CD14-positive monocyte (primary cell): Measurements from ENCODE around the gene GPC1. TPM values are rescaled to one million over a fixed set of nuclear protein-coding genes. Genes with fewer than 3 reads are reported as not detected.
"Not testable (repeated sequence)": the region's sequence is repeated elsewhere in the genome, so short reads cannot be mapped to it uniquely, and the experiment has no call there.

Experiments used
- DNase-seq, 3 donors: peaks; one replicate each; pipeline ENCODE4 v3.0.0-alpha.2; 2011 to 2022
- H2AFZ ChIP-seq: 2 replicates; pipeline ENCODE4 v1.6.0; 2012; ENCODE audit warnings: mild to moderate bottlenecking, low read depth, low read length, inconsistent platforms; ENCODE audit not compliant: insufficient read depth, poor library complexity, severe bottlenecking
- H3K27ac ChIP-seq, 2 donors: 1 replicate in 1 of 2; 2 replicates in 1 of 2; pipeline ENCODE4 v1.5.1; 2012 to 2013; ENCODE audit warnings: low read length in 2 of 2, control low read depth in 1 of 2, inconsistent platforms in 1 of 2, low read depth in 1 of 2, mild to moderate bottlenecking in 1 of 2
- H3K27me3 ChIP-seq, 2 donors: one replicate each; pipeline versions ENCODE4 v1.6.0 to v1.6.1; 2011 to 2013; ENCODE audit warnings: low read length in 2 of 2; ENCODE audit not compliant: control insufficient read depth in 2 of 2, insufficient read depth in 2 of 2
- H3K36me3 ChIP-seq, 2 donors: replicated peaks in 1 of 2; 1 replicate in 1 of 2; 2 replicates in 1 of 2; pipeline versions ENCODE4 v1.5.1 to v1.6.1; 2012 to 2013; ENCODE audit warnings: low read length in 2 of 2, control low read depth in 1 of 2, inconsistent platforms in 1 of 2, mild to moderate bottlenecking in 1 of 2; ENCODE audit not compliant: insufficient read depth in 2 of 2, control insufficient read depth in 1 of 2
- H3K4me1 ChIP-seq, 2 donors: 1 replicate in 1 of 2; 2 replicates in 1 of 2; pipeline versions ENCODE4 v1.5.1 to v1.6.1; 2012 to 2013; ENCODE audit warnings: low read length in 2 of 2, control low read depth in 1 of 2, inconsistent platforms in 1 of 2, mild to moderate bottlenecking in 1 of 2, moderate library complexity in 1 of 2; ENCODE audit not compliant: insufficient read depth in 2 of 2, control insufficient read depth in 1 of 2
- H3K4me2 ChIP-seq: replicated peaks from 2 replicates; pipeline ENCODE3; 2012; ENCODE audit warnings: low read length, moderate library complexity, mild to moderate bottlenecking; ENCODE audit not compliant: poor library complexity, severe bottlenecking; ENCODE audit errors: extremely low read depth
- H3K4me3 ChIP-seq, 3 experiments: fragments of 200-600 bp in 1 of 3; sonication (generic) in 1 of 3; replicated peaks in 1 of 3; 1 replicate in 2 of 3; 2 replicates in 1 of 3; pipeline ENCODE4 v1.5.1; 2011 to 2013; ENCODE audit warnings: low read length in 3 of 3, mild to moderate bottlenecking in 3 of 3, control low read depth in 2 of 3, low read depth in 2 of 3, inconsistent platforms in 1 of 3, moderate library complexity in 1 of 3
- H3K79me2 ChIP-seq: 2 replicates; pipeline ENCODE4 v1.6.0; 2012; ENCODE audit warnings: mild to moderate bottlenecking, control low read depth, inconsistent platforms, low read length, moderate library complexity; ENCODE audit not compliant: insufficient read depth
- H3K9ac ChIP-seq: 2 replicates; pipeline ENCODE4 v1.6.0; 2017; ENCODE audit warnings: low read length, mild to moderate bottlenecking; ENCODE audit not compliant: insufficient read depth, poor library complexity, severe bottlenecking
- H3K9me3 ChIP-seq, 2 donors: replicated peaks in 1 of 2; 1 replicate in 1 of 2; 2 replicates in 1 of 2; pipeline versions ENCODE4 v1.5.1 to v1.6.1; 2012 to 2013; ENCODE audit warnings: low read length in 2 of 2, control low read depth in 1 of 2; ENCODE audit not compliant: control insufficient read depth in 1 of 2, insufficient read depth in 1 of 2
- H4K20me1 ChIP-seq: 2 replicates; pipeline ENCODE4 v1.6.0; 2012; ENCODE audit warnings: mild to moderate bottlenecking, low read length, control low read depth, moderate library complexity; ENCODE audit not compliant: insufficient read depth
- H3K27ac Mint-ChIP-seq, 7 donors: one replicate each; pipeline ENCODE4 v1.8.0; 2020; ENCODE audit warnings: mild to moderate bottlenecking in 7 of 7, mixed read lengths in 7 of 7, moderate library complexity in 6 of 7, inconsistent platforms in 2 of 7
- H3K27me3 Mint-ChIP-seq, 3 donors: one replicate each; pipeline ENCODE4 v1.8.0; 2021 to 2022; ENCODE audit warnings: low read depth in 3 of 3, mild to moderate bottlenecking in 3 of 3, mixed read lengths in 3 of 3, moderate library complexity in 3 of 3, inconsistent platforms in 1 of 3
- H3K36me3 Mint-ChIP-seq, 2 donors: one replicate each; pipeline ENCODE4 v1.8.0; 2020; ENCODE audit warnings: mixed read lengths in 2 of 2, inconsistent platforms in 1 of 2, mild to moderate bottlenecking in 1 of 2
- H3K4me1 Mint-ChIP-seq: one replicate; pipeline ENCODE4 v1.8.0; 2020; ENCODE audit warnings: mild to moderate bottlenecking, mixed read lengths
- H3K4me3 Mint-ChIP-seq, 2 donors: one replicate each; pipeline ENCODE4 v1.8.0; 2020; ENCODE audit warnings: mild to moderate bottlenecking in 2 of 2, mixed read lengths in 2 of 2, moderate library complexity in 1 of 2
- H3K9me3 Mint-ChIP-seq, 7 donors: one replicate each; pipeline ENCODE4 v1.8.0; 2020 to 2022; ENCODE audit warnings: mixed read lengths in 7 of 7, mild to moderate bottlenecking in 6 of 7, moderate library complexity in 6 of 7, inconsistent platforms in 2 of 7
- CTCF ChIP-seq: fragments of 200-600 bp; IDR thresholded peaks from one replicate; pipeline ENCODE4 v1.8.0; 2022; ENCODE audit warnings: antibody characterized with exemption, mild to moderate bottlenecking
- WGBS: methylation state at CpG from one replicate; pipeline ENCODE4 v1.1.5; 2013; ENCODE audit warnings: missing lambda C conversion rate; ENCODE audit not compliant: insufficient coverage; 5-methylcytosine and 5-hydroxymethylcytosine counted together
- intact Hi-C, 2 donors: fragments of 100-400 bp; cut with micrococcal nuclease; formaldehyde crosslinking; loops; one replicate each; pipeline versions ENCODE4 v1.15.0 to v1.15.1; 2023
- polyA minus RNA-seq: library from RNA; depleted of rRNA, polyadenylated mRNA; stranded (reverse); fragments of >200 nt; gene quantifications from 2 replicates; pipeline ENCODE4 v1.2.3, GENCODE V29; 2012
- polyA plus RNA-seq, 3 donors: library from polyadenylated mRNA; depleted of rRNA in 1 of 3; unstranded in 2 of 3; stranded (reverse) in 1 of 3; fragments of 300-500 nt in 2 of 3; fragments of >200 nt in 1 of 3; fragmentation: Illumina TruSeq in 2 of 3; gene quantifications; 1 replicate in 2 of 3; 2 replicates in 1 of 3; pipeline ENCODE4 v1.2.3, GENCODE V29; 2012 to 2021
- total RNA-seq, 12 experiments: library from RNA in 1 of 12; stranded (reverse) in 1 of 12; fragments of 120-200 nt in 1 of 12; gene quantifications; one replicate each; pipeline ENCODE4 v1.2.4 and lab custom pipeline; 2013 to 2026; ENCODE audit warnings: mixed read lengths in 6 of 12, inconsistent platforms in 1 of 12

Gene GPC1
- total RNA-seq (2013) = 0.08 TPM
- under 1 TPM in 1 of 3 donors, not detected in 2; 0.08 TPM for polyA plus RNA-seq
- polyA minus RNA-seq = 0.14 and 0.24 TPM in 2 replicates
- total RNA-seq (lab: John Stamatoyannopoulos, UW) = 0.12 to 3.8 (median 0.30) reads per million in 11 experiments

- H3K4me1 ChIP-seq = peaks cover 0 to 17% of the 10 kb centered on the region in 2 donors
- Mint-ChIP-seq H3K4me1 (peaks cover 7% of the 10 kb centered on the region), H3K27ac (peak within 1 kb of the TSS in 1 of 7 donors; percentile 46), H3K27me3 (peaks cover 34 to 65% (median 49%) of the 10 kb centered on the region in 3 donors), H3K9me3 (peaks cover 0 to 10% (median 4%) of the 10 kb centered on the region in 7 donors), H3K4me3 (peak within 1 kb of the TSS; percentile 75 to 87), H3K36me3 (peaks cover 0 to 2% of the 10 kb centered on the region in 2 donors)
- no peak for DNase-seq
- no peaks in the 10 kb centered on the region for H4K20me1 ChIP-seq
- peak within 1 kb of the TSS; percentile 71 for H3K4me2 ChIP-seq
- peaks cover 19 to 39% of the 10 kb centered on the region in 2 donors for H3K27me3 ChIP-seq
- H3K36me3 ChIP-seq = no peaks in the 10 kb centered on the region
- H3K79me2 ChIP-seq = no peaks in the 10 kb centered on the region
- peak within 1 kb of the TSS; percentile 63 for H2AFZ ChIP-seq
- no peak for TF ChIP-seq CTCF
- H3K4me3 ChIP-seq = peak within 1 kb of the TSS in 1 of 3 experiments; percentile 60
- intact Hi-C loops = loop anchor here in 1 of 2 donors (10.0 kb wide), 1 partner anchor 201 kb away; no protein-coding TSS in a partner anchor
- no peak within 1 kb of the TSS for H3K9ac ChIP-seq
- WGBS = 1% methylated on average over 55 of the region's 77 CpGs
- H3K27ac ChIP-seq = no peak within 1 kb of the TSS
- H3K9me3 ChIP-seq = peaks cover 0 to 14% of the 10 kb centered on the region in 2 donors
Observed at GRCh38 chr2:240435457-240435947, at the start of gene GPC1. TSS of gene GPC1 (plus strand) at chr2:240435663. CDS start at chr2:240435919, 256 bp downstream.

- WGBS = 93% methylated on average over 11 of the region's 12 CpGs
- intact Hi-C loops = no loop called here
- no peaks in the 10 kb centered on the region for H3K36me3 Mint-ChIP-seq
- no peak overlapping the region for H3K4me2 ChIP-seq
- H3K9me3 ChIP-seq = no peaks in the 10 kb centered on the region
- no peak for DNase-seq
- H3K27ac ChIP-seq = no peak overlapping the region
- no peaks in the 10 kb centered on the region for H4K20me1 ChIP-seq
- H2AFZ ChIP-seq = no peak overlapping the region
- H3K4me1 Mint-ChIP-seq = peaks cover 8% of the 10 kb centered on the region
- TF ChIP-seq CTCF = no peak
- no peak overlapping the region for H3K4me3 ChIP-seq
- no peaks in the 10 kb centered on the region for H3K79me2 ChIP-seq
- H3K4me1 ChIP-seq = no peaks in the 10 kb centered on the region
- H3K27me3 Mint-ChIP-seq = peaks cover 0 to 7% (median 3%) of the 10 kb centered on the region in 3 donors
- no peak overlapping the region for H3K27ac Mint-ChIP-seq
- no peak overlapping the region for H3K9ac ChIP-seq
- H3K4me3 Mint-ChIP-seq = no peak overlapping the region
- H3K27me3 ChIP-seq = no peaks in the 10 kb centered on the region
- no peaks in the 10 kb centered on the region for H3K36me3 ChIP-seq
- no peaks in the 10 kb centered on the region for H3K9me3 Mint-ChIP-seq
Observed at GRCh38 chr2:240386326-240386725, 49.1 kb upstream of the GPC1 start.

- H3K4me1 ChIP-seq, DNase-seq, H3K4me3 Mint-ChIP-seq, H3K4me1 Mint-ChIP-seq, H3K27me3 ChIP-seq, H3K79me2 ChIP-seq, H4K20me1 ChIP-seq, H2AFZ ChIP-seq, H3K27ac ChIP-seq, H3K9ac ChIP-seq, H3K27me3 Mint-ChIP-seq, H3K36me3 Mint-ChIP-seq, H3K36me3 ChIP-seq, H3K9me3 Mint-ChIP-seq, H3K4me3 ChIP-seq, H3K4me2 ChIP-seq, H3K9me3 ChIP-seq, H3K27ac Mint-ChIP-seq, intact Hi-C loops: not testable (repeated sequence)
- WGBS = no CpG with 5 or more reads among the region's 4 CpGs
Observed at GRCh38 chr2:240386743-240387142, 48.7 kb upstream of the GPC1 start.
